ENCODE data around the gene MYH7B. TPM values are rescaled to one million over a fixed set of nuclear protein-coding genes. Genes with fewer than 3 reads are reported as not detected.

MYH7B gene
- total and polyA plus RNA-seq, 2 donors (not counting 3 experiments of a cell fraction or from before 2014, with no cell fraction given): 0.03 TPM; not detected in 1

DNA sequence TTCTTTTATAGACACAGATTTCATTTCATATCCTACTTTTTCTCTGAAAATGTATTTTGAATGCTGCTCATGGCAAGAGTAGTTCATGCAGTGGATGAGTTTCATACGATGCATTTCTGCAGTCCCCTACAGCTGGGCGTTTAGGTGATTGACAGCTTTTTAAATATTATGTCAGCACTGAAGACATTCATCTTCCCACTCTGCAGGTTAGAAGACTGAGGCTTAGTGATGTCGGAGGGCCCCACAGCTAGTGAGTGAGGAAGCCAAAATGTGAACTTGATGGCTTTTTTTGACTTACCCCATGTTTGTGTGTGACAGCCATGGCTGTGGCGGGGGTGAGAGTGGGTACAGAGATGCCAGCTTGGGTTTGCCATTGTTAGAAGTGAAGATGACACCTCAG, 33.5 kb downstream of the MYH7B start:
- intact Hi-C loops (cut with micrococcal nuclease) (no loop called here), dilution Hi-C loops (cut with MboI; ENCODE audit: extremely low pct_ligation_motif_present, low sequenced_read_pairs) (no loop called here)
- no peak for FAIRE-seq

More for the DNA sequence above, 33.5 kb downstream of the MYH7B start:
- no peaks in the 10 kb centered on the region for H3K9me1 ChIP-seq (replicated peaks; ENCODE audit: control insufficient read depth, extremely low read depth, insufficient read depth, low read length)
- DNase-seq (ENCODE audit: low read depth, low spot score): no peak
- H3K27me3 ChIP-seq (ENCODE audit: control insufficient read depth in 2 of 2, insufficient read depth in 2 of 2, low read length in 2 of 2): no peaks in the 10 kb centered on the region
- ChIA-PET POLR2A (no interaction called here), CTCF (interaction anchor here (1.2 to 5.7 kb wide), 2 partner anchors 18 to 114 kb away, joined by 3 to 71 read pairs; partner anchors contain the start of genes ACSS2 and GGT7)
- H3K9me3 ChIP-seq (replicated peaks; ENCODE audit: control insufficient read depth, insufficient read depth, low read length): no peaks in the 10 kb centered on the region
- no peak overlapping the region for H3K27ac ChIP-seq (ENCODE audit: insufficient read depth, low read depth, low read length)
- no peak overlapping the region for H3K4me2 ChIP-seq (ENCODE audit: insufficient read depth, low read length)
- H3K36me3 ChIP-seq (ENCODE audit: control insufficient read depth in 2 of 2, extremely low read depth in 1 of 2, insufficient read depth in 2 of 2, low read length in 2 of 2): peaks cover 0 to 1% of the 10 kb centered on the region in 2 experiments
- no peaks in the 10 kb centered on the region for H3K4me1 ChIP-seq (ENCODE audit: control insufficient read depth, extremely low read depth, insufficient read depth, low read length)
- no peak overlapping the region for H3K9ac ChIP-seq (replicated peaks; ENCODE audit: extremely low read depth, insufficient read depth, low read length)
- TF ChIP-seq MYC (IDR thresholded peaks at IDR 0.05; ENCODE audit: low read depth, low read length) (no peak), POLR2A (IDR thresholded peaks at IDR 0.05; ENCODE audit: low read depth, low read length) (no peak), GATA2 (IDR thresholded peaks at IDR 0.05; ENCODE audit: insufficient read depth, insufficient read length, low read depth, low read length) (no peak), EZH2 (IDR thresholded peaks at IDR 0.05; ENCODE audit: borderline replicate concordance, low read depth, low read length, severe bottlenecking) (no peak), POLR2AphosphoS5 (IDR thresholded peaks at IDR 0.05; ENCODE audit: insufficient read depth, low read depth, low read length) (no peak), FOS (IDR thresholded peaks at IDR 0.05; ENCODE audit: borderline replicate concordance, insufficient read depth, low read length) (no peak), CTCF (IDR thresholded peaks at IDR 0.05; ENCODE audit: extremely low read depth in 1 of 2, insufficient read depth in 1 of 2, low read depth in 1 of 2, low read length in 2 of 2) (no peak), MAX (IDR thresholded peaks at IDR 0.05; ENCODE audit: insufficient read depth, insufficient read length) (no peak), JUN (IDR thresholded peaks at IDR 0.05; ENCODE audit: borderline replicate concordance, insufficient read depth, insufficient read length, low read depth) (no peak)
- H2AFZ ChIP-seq (ENCODE audit: low read depth, low read length): no peak overlapping the region
- H4K20me1 ChIP-seq (replicated peaks; ENCODE audit: control insufficient read depth, extremely low read depth, insufficient read depth, low read length): no peaks in the 10 kb centered on the region
- H3K79me2 ChIP-seq (ENCODE audit: control insufficient read depth, insufficient read depth, low read length): no peaks in the 10 kb centered on the region
- no TSS peak for BruUV-seq (replicated peaks)
- H3K4me3 ChIP-seq (replicated peaks in 1 of 3; ENCODE audit: insufficient read depth in 1 of 3, low read depth in 1 of 3, low read length in 3 of 3): no peak overlapping the region
